ENCODE data around the gene MBP.

Gene MBP

DNA sequence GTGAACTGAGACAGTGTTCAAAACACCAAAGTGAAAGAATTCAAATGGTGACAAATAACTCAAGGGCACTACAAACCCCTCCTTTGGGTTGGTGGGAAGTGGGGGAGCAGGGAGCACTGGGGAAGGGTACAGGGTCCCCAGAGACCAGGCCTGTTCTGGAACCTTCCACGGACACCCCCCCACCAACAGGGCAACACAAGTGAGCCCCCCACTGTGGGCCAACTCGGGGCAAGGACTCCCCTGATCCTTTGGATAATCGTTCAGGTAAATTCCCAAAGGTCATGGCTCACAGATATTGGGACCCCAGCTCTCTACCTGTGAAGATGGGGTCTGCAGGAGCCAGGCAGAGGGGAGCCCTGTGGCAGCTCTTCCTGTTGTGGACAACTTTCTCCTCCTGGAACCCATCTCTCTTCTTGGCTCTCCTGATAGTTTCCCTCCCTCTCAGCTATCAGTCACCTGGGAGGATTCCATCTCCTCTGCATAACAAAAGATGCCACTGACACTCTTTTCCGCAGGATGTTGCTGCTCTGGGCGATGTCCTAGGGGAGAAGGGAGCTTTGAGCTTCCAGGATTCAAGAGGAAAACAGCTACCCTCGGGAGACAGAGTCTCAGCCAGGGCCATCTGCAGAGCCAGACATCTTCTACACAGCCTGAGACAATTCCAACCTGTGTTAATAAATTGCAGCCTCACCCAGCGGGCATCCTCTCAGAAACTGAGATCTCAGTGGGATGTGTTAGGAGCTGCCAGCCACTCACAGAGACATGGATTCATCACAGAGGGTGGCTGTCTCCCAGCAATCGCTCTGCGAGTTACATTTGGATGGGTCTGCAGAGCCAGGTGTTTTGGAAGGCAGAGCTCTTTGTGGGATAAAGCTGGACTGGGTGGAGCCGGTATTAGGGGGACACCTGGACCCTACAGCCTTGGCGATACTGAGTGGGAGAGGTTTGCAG is 35.4 kb downstream of the MBP start:
- Mint-ChIP-seq H3K27me3 (no peaks in the 10 kb centered on the region), H3K4me3 (peak overlapping the region; percentile 7), H3K4me1 (ENCODE audit: low read depth) (peaks cover 88% of the 10 kb centered on the region), H3K36me3 (ENCODE audit: low read depth) (peaks cover 49% of the 10 kb centered on the region), H3K9me3 (no peaks in the 10 kb centered on the region), H3K27ac (peak overlapping the region; percentile 40)

DNA sequence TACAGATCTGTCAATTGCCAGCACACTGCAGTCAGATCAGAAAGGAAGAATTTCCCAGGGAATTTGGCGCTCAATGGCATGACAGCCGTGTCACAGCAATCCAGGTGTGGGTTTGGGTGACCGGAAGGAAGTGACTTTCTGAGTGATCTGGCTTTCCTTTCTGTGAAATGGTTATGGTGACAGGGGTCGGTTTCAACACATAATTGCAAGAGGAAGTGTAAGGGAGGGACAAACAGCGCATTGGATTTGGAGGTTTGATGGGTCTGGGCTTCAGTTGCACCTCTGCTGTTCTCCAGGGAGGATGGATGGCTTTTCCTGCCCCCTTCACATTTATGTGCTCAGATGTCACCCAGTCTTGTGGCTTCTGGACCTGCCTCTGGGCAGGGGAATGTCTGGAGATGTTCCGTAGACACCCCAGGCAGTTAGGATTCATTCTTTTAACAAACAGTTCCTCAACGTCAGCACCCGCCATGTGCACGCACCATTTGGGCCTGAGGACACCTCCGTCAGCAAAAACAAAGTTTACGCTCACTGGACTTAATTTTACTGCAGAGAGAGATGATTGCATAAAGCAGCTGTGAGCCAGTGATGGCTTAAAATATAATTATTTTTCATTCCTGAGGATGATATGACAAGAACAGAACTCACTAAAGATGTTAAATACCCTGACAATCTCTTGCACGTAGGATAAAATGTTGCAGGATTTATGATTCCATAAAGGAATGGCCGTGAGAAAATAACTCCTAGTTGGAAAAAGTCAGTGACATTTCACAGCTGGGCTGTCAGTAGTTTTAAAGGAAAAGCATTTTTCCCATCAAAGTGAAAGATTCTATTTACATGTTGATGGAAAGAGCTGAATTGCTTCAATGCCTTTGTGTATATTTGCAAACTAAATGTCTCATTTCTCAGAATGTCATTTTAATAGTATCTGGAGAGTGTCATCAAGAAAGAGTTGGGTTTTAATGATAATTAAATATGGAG is 36.9 kb downstream of the MBP start:
- H3K36me3 Mint-ChIP-seq (ENCODE audit: low read depth), result peaks cover 49% of the 10 kb centered on the region
- no peaks in the 10 kb centered on the region for H3K9me3 Mint-ChIP-seq
- H3K27ac Mint-ChIP-seq, result peak overlapping the region; percentile 58
- peaks cover 79% of the 10 kb centered on the region for H3K4me1 Mint-ChIP-seq (ENCODE audit: low read depth)
- no peak overlapping the region for H3K4me3 Mint-ChIP-seq
- H3K27me3 Mint-ChIP-seq, result no peaks in the 10 kb centered on the region

DNA sequence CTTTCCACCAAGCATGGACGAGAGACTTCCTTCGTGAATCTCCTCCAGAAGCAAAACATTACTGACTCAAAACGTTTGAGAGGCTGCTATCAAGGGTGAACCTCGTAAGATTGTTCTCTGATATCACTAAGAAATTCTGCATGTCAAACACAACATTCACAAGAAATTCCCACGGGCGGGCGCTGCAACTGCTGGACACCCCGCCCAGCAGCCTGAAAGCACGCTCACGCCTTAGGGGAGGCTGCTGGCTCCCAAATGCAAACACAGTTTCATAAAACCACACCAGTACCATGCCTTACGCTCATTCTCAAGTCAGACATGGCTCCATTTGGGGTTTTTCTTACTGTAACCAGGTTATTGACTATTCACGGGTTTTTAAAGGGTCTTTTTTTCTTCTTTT is 39.0 kb downstream of the MBP start:
- Mint-ChIP-seq H3K27ac (no peak overlapping the region), H3K4me3 (no peak overlapping the region), H3K9me3 (no peaks in the 10 kb centered on the region), H3K36me3 (ENCODE audit: low read depth) (peaks cover 48% of the 10 kb centered on the region), H3K27me3 (no peaks in the 10 kb centered on the region), H3K4me1 (ENCODE audit: low read depth) (peaks cover 71% of the 10 kb centered on the region)

DNA sequence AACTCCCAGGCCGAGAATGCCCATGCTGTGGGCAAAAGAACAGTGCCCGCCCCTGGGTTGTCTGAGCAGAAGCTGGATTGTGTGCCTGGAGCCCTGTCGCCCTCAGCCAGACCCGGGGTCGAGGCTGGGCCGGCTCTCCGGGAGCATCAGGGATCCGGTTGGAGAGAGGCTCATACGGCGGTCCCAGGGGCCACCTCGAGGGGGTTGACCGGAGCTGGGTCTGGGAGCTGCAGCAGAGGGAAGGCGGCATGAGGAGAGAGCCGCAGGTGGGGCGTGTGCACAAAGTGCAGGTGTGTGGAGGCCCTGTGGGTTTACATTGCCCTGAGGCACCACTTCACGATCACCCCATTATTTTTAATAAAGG is 39.5 kb downstream of the MBP start:
- Mint-ChIP-seq H3K27me3 (no peaks in the 10 kb centered on the region), H3K27ac (no peak overlapping the region), H3K4me3 (no peak overlapping the region), H3K4me1 (ENCODE audit: low read depth) (peaks cover 66% of the 10 kb centered on the region), H3K9me3 (no peaks in the 10 kb centered on the region), H3K36me3 (ENCODE audit: low read depth) (peaks cover 44% of the 10 kb centered on the region)

DNA sequence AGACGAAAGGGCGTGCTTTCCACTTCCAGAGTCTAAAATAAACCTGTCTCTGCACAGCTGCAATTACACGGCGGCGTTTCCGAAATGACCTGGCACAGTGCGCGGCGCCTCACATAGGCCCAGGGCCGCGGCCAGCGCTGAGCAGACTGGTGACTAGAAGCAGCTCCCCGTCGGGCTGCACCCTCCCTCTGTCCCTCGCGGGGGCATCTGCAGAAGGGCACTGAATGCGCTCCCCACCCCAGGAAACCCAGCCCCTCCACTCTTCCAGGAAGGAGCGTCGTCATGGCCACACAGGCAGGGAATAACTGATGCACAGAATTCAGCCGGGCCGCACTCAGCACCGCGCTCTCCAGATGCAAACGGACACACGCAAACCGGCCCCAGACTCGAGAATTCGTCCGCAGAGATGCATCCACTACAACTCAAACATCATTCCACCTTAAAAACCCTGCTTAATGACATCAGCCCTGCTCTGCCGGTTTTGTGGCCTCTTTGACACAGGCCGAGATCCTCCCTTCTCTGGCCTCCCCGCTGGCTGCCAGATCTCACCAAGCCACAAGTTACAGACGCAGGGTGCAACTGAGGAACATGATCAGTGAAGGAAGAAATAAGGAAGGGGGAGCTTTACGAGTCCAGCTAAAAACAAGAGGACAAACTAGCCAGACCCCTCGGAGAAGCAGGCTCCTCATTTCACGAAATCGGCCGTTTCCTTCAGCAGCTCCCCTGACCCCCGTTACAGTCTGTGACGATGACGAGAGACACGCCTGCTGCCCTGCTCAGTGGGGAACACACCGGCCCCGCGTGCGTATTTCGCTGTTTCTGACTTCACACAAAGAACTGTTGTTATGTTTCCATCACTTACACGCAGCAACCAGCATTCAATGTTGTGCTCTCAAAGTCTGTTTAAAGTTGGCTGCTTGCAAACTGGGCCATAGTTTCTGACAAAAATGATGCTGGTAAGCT is 40.2 kb downstream of the MBP start:
- no peak overlapping the region for H3K4me3 Mint-ChIP-seq
- no peaks in the 10 kb centered on the region for H3K27me3 Mint-ChIP-seq
- H3K4me1 Mint-ChIP-seq (ENCODE audit: low read depth), result peaks cover 60% of the 10 kb centered on the region
- peaks cover 38% of the 10 kb centered on the region for H3K36me3 Mint-ChIP-seq (ENCODE audit: low read depth)
- no peaks in the 10 kb centered on the region for H3K9me3 Mint-ChIP-seq
- H3K27ac Mint-ChIP-seq, result no peak overlapping the region

DNA sequence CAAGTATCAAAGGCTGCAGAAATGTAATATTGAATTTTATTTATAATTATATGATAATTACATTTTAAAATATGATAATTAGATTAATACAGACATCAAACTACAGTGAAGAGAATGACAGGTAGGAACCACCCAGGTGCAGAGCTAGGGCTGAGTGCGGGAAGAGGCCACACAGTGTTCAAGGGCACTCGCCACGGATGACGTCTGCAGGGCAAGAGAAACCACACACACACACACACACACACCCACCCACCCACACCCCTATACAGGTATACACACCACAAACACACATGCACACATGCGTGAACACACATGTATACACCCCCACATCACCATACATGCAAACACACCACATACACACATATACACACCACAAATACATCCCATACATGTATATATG is 41.2 kb downstream of the MBP start:
- H3K4me3 Mint-ChIP-seq, result no peak overlapping the region

DNA sequence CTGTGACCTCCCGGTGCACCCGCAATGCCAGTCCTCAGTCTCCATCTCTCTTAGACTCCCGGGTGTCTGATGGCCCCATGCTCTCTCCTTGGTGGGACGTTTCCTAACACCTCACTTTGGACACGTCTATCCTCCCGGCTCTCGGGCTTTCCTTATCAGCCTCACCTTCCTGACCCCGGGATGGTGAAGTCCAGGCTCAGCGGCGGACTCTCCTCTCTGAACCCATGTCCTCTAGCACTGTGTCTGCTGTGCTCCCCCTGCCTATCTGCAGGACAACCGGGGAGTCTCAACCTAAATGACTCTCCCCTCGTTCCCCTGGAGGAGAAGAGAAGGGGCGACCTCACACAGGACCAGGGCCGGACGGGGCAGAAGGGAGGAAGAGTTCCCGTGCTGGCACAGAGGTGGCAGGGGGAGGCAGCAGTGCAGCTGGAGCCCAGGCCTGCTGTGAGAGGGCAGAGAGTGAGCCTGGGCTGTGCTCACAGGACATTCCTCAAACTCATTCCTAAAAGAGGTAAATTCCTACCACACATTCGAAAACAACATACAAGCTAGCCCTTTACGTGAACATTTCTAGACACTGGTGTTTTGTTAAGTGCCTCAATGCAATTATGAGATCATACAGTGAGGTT is 41.9 kb downstream of the MBP start:
- no peak overlapping the region for H3K4me3 Mint-ChIP-seq
- no peaks in the 10 kb centered on the region for H3K27me3 Mint-ChIP-seq
- H3K4me1 Mint-ChIP-seq (ENCODE audit: low read depth), result peaks cover 61% of the 10 kb centered on the region
- H3K9me3 Mint-ChIP-seq, result no peaks in the 10 kb centered on the region
- peak overlapping the region; percentile 24 for H3K27ac Mint-ChIP-seq
- peaks cover 37% of the 10 kb centered on the region for H3K36me3 Mint-ChIP-seq (ENCODE audit: low read depth)

More for the DNA sequence above, 41.2 kb downstream of the MBP start:
- H3K9me3 Mint-ChIP-seq, result no peaks in the 10 kb centered on the region
- peaks cover 37% of the 10 kb centered on the region for H3K36me3 Mint-ChIP-seq (ENCODE audit: low read depth)
- H3K27ac Mint-ChIP-seq, result no peak overlapping the region
- H3K4me1 Mint-ChIP-seq (ENCODE audit: low read depth), result peaks cover 61% of the 10 kb centered on the region
- no peaks in the 10 kb centered on the region for H3K27me3 Mint-ChIP-seq

DNA sequence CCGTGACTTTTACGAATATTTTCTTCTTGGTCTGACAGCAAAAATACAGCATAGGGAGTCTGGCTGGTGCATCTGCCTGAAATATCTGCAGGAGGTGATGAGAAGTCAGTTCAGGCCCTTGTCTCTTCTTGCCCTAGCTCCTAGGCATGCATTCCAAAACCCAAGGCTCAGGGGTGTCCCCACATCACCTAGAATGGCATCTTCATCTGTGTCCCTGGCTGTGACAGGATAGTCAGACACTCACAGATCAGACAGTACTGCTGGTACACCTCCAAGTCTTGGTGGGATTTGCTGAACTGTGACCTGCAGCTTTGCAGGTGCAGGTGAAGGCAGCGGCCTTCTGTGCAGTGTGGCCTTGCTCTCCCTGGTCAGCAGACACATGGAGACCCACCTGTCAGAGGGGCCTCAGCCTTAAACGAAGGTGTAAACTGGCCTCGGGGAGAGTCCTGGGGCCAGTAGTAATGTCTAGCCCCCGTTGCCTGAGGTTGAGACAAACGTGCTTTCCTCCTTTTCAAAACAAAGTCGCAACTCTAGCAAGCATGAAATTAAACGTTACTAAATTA is 42.8 kb downstream of the MBP start:
- H3K9me3 Mint-ChIP-seq, result no peaks in the 10 kb centered on the region
- no peak overlapping the region for H3K4me3 Mint-ChIP-seq
- H3K36me3 Mint-ChIP-seq (ENCODE audit: low read depth), result peaks cover 29% of the 10 kb centered on the region
- peak overlapping the region; percentile 24 for H3K27ac Mint-ChIP-seq
- no peaks in the 10 kb centered on the region for H3K27me3 Mint-ChIP-seq
- peaks cover 60% of the 10 kb centered on the region for H3K4me1 Mint-ChIP-seq (ENCODE audit: low read depth)

DNA sequence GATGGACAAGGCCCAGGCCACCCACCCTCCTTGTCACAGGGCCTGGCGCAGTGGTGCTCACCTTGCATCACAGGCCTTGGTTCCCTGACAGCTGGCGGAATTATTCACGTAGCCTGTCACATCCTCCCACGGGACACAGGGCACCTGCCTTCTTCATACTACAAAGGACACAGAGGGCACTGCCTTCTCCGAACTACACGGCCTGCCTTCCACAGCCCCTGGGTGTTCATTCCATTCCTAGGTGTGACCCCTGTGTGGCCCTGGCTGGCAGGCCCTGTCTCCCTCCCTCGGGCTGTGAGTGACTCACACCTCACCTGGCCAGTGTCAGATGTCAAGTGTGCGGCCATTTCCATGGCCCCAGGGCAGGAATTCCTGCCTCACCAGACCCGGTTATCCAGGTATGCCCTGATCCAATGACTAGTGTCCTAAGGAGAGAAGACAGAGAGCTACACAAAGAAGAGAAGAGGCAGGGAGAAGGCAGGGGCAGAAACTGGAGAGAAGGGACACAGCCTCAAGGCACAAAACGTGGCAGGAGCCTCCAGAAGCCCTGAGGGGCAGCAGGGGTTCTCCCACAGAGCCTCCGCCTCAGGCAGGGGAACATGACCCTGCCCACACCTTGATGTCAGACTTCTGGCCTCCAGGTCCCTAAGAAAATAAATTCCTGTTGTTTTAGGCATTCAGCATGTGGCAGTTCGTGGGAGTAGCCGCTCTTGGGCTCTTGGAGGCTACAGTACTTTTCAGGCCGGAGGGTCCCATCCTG is 43.4 kb downstream of the MBP start:
- Mint-ChIP-seq H3K27me3 (no peaks in the 10 kb centered on the region), H3K36me3 (ENCODE audit: low read depth) (peaks cover 34% of the 10 kb centered on the region), H3K27ac (peak overlapping the region; percentile 24), H3K4me3 (no peak overlapping the region), H3K9me3 (no peaks in the 10 kb centered on the region), H3K4me1 (ENCODE audit: low read depth) (peaks cover 63% of the 10 kb centered on the region)

DNA sequence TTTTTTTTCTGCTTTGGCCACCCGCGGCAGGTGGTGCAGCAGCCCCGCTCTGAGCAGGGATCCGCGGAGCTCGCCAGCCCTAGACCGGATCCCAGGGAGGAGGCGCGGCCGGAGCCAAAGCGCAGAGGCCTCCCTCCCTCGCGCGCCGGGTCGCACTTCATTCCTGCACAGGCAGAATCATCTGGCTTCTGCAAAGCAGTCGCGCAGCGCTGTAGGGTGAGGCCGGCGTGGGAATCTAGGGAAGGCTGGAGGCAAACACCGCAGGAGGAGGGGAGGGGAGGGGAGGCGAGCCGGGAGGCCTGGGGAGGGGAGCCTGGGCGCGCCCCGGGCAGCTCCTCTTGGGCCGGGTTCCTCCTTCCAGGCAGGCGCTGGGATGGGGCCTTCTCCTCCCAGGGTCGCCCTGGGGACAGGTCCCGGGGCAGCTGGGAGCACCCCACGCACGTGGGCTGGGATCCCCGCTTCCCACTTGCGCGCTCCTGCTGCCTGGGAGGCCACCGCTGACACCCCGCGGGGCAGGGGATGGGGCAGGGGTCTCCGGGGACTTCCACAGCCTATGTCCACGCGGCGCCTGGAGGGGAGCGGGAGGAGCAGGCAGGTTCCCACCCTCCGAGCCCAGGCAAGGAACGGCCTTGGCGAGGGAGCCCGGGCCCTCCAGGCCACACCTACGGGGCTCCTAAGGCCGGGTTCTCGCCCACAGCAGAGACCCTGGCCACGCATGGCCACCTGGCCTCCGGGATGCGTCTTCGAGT is 45.0 kb downstream of the MBP start:
- H3K4me1 Mint-ChIP-seq (ENCODE audit: low read depth), result peaks cover 68% of the 10 kb centered on the region
- H3K9me3 Mint-ChIP-seq, result no peaks in the 10 kb centered on the region
- no peak overlapping the region for H3K4me3 Mint-ChIP-seq
- peaks cover 40% of the 10 kb centered on the region for H3K36me3 Mint-ChIP-seq (ENCODE audit: low read depth)
- H3K27ac Mint-ChIP-seq, result no peak overlapping the region
- no peaks in the 10 kb centered on the region for H3K27me3 Mint-ChIP-seq

DNA sequence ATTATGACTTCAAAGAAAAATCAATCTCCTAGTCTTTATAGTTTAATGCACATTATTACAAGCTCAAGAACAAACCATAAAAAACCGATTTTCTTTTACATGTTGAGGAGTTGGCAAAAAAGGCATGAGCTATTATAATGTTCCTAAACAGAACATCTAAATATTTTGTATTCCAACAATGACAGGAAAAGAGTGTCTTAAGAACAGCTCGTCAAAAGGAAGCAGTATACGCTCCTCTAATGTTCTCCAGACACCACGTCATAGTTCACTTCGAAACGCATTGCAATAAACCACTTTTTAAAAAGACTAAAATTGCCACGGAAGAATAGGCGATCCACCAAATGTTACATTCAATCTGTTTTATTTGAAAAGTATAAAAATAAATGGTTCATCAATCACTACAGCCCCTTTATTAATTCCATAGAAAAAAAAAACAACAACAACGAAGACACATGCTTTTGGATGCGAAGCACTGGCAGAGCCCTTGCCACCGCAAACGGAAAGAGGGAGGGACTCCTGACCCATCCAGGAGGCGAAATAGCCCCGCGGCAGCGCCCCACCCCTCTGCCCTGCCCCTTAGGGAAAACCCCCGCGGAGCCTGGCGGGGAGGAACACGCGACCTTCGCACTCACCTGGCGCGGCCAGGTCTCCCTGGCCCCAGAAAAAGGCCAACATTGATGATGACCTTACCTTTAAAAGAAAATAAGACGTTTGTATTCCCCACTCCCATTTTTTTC is 45.8 kb downstream of the MBP start:
- no peaks in the 10 kb centered on the region for H3K9me3 Mint-ChIP-seq
- no peaks in the 10 kb centered on the region for H3K27me3 Mint-ChIP-seq
- H3K27ac Mint-ChIP-seq, result peak overlapping the region; percentile 77
- H3K4me1 Mint-ChIP-seq (ENCODE audit: low read depth), result peaks cover 68% of the 10 kb centered on the region
- no peak overlapping the region for H3K4me3 Mint-ChIP-seq
- H3K36me3 Mint-ChIP-seq (ENCODE audit: low read depth), result peaks cover 40% of the 10 kb centered on the region

DNA sequence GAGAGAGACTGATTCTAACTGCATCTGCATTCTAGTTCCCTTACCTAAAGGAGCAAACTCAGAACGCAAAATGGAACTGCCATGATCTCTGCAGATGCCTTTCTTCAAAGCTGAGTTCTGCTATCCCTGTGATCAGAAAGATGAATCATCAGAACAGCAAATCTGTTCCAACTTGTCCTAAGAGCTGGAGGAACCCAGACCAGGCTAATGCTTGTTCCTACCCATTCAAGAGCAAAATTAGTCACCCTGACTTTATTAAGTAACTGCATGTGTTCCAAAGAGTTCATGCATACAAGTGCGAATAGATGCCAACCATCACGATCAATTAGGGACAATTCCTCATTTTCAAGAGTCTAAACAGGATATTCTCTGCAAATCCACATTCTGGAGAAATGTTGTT is 46.5 kb downstream of the MBP start:
- Mint-ChIP-seq H3K27me3 (no peaks in the 10 kb centered on the region), H3K4me3 (no peak overlapping the region), H3K9me3 (no peaks in the 10 kb centered on the region), H3K27ac (peak overlapping the region; percentile 77), H3K36me3 (ENCODE audit: low read depth) (peaks cover 45% of the 10 kb centered on the region), H3K4me1 (ENCODE audit: low read depth) (peaks cover 71% of the 10 kb centered on the region)
